Endothelial cell (in vitro differentiated cells): Measurements from ENCODE around the gene ZC3H6. TPM values are rescaled to one million over a fixed set of nuclear protein-coding genes. Genes with fewer than 3 reads are reported as not detected.

Source experiments
- DNase-seq: peaks from one replicate; pipeline ENCODE4 v3.0.0; 2021; ENCODE audit warnings: low spot score
- H3K27ac Mint-ChIP-seq: one replicate; pipeline ENCODE4 v1.8.0; 2021; ENCODE audit warnings: mixed read lengths, inconsistent platforms; ENCODE audit not compliant: unreplicated experiment
- H3K27me3 Mint-ChIP-seq: one replicate; pipeline ENCODE4 v1.8.0; 2021; ENCODE audit warnings: mild to moderate bottlenecking, moderate library complexity, mixed read lengths, inconsistent platforms; ENCODE audit not compliant: unreplicated experiment
- H3K36me3 Mint-ChIP-seq: one replicate; pipeline ENCODE4 v1.8.0; 2021; ENCODE audit warnings: mild to moderate bottlenecking, low read depth, mixed read lengths, inconsistent platforms; ENCODE audit not compliant: unreplicated experiment
- H3K4me1 Mint-ChIP-seq: one replicate; pipeline ENCODE4 v1.8.0; 2021; ENCODE audit warnings: mild to moderate bottlenecking, mixed read lengths, inconsistent platforms; ENCODE audit not compliant: unreplicated experiment
- H3K4me3 Mint-ChIP-seq: one replicate; pipeline ENCODE4 v1.8.0; 2021; ENCODE audit warnings: mild to moderate bottlenecking, mixed read lengths, inconsistent platforms; ENCODE audit not compliant: unreplicated experiment
- H3K9me3 Mint-ChIP-seq: one replicate; pipeline ENCODE4 v1.8.0; 2021; ENCODE audit warnings: mixed read lengths, inconsistent platforms; ENCODE audit not compliant: unreplicated experiment
- total RNA-seq: library from RNA; stranded (reverse); fragmentation: NEBNext Ultra II Directional; extraction: Animal tissue kit (Norgen Biotek cat#: 25700); gene quantifications from one replicate; pipeline ENCODE4 v1.2.1, GENCODE V29; 2021; ENCODE audit not compliant: unreplicated experiment
- TF ChIP-seq, protein P1 (sequence below): fragments of 200-600 bp; sonication (generic); IDR thresholded peaks from one replicate; pipeline ENCODE4 v1.5.0; 2021; ENCODE audit warnings: antibody characterized with exemption; ENCODE audit not compliant: unreplicated experiment

ZC3H6 gene
- total RNA-seq, 1 donor from 2014 or later: 6.8 TPM

- H3K4me3 Mint-ChIP-seq: no peak overlapping the region
- TF ChIP-seq, protein P1, sequence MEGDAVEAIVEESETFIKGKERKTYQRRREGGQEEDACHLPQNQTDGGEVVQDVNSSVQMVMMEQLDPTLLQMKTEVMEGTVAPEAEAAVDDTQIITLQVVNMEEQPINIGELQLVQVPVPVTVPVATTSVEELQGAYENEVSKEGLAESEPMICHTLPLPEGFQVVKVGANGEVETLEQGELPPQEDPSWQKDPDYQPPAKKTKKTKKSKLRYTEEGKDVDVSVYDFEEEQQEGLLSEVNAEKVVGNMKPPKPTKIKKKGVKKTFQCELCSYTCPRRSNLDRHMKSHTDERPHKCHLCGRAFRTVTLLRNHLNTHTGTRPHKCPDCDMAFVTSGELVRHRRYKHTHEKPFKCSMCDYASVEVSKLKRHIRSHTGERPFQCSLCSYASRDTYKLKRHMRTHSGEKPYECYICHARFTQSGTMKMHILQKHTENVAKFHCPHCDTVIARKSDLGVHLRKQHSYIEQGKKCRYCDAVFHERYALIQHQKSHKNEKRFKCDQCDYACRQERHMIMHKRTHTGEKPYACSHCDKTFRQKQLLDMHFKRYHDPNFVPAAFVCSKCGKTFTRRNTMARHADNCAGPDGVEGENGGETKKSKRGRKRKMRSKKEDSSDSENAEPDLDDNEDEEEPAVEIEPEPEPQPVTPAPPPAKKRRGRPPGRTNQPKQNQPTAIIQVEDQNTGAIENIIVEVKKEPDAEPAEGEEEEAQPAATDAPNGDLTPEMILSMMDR: no peak
- DNase-seq: no peak
- no peaks in the 10 kb centered on the region for H3K36me3 Mint-ChIP-seq
- no peak overlapping the region for H3K27ac Mint-ChIP-seq
- no peaks in the 10 kb centered on the region for H3K9me3 Mint-ChIP-seq
- H3K4me1 Mint-ChIP-seq: peaks cover 5% of the 10 kb centered on the region
- H3K27me3 Mint-ChIP-seq: peaks cover 2% of the 10 kb centered on the region
Measured at GRCh38 chr2:112290088-112290487, 14.7 kb downstream of the ZC3H6 start.

DNA sequence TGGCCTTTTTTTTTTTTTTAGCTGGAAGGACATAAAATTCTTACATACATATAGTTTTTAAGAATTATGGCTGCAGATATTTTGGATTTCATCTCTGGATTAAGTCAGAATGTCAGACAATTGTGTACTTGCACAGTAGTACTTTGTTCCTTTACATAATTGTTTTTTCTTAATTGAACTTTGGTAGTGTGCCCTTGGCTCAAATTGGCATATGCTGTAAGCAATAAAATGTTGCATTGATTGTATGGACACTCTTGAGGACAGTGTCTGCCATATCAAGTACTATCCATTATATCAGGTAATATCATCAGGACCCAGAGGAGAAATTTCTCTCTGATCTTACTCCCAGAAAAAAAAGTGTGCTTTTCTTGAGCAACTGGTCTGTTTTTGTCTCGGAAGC is 15.3 kb downstream of the ZC3H6 start:
- TF ChIP-seq, protein P1: no peak
- Mint-ChIP-seq H3K4me1 (peaks cover 5% of the 10 kb centered on the region), H3K36me3 (no peaks in the 10 kb centered on the region), H3K27me3 (peaks cover 2% of the 10 kb centered on the region), H3K4me3 (no peak overlapping the region), H3K27ac (no peak overlapping the region), H3K9me3 (no peaks in the 10 kb centered on the region)
- no peak for DNase-seq

GRCh38 chr2:112293636-112294401 is 18.4 kb downstream of the ZC3H6 start:
- Mint-ChIP-seq H3K4me3 (no peak overlapping the region), H3K9me3 (no peaks in the 10 kb centered on the region), H3K36me3 (no peaks in the 10 kb centered on the region), H3K27me3 (peaks cover 2% of the 10 kb centered on the region), H3K27ac (no peak overlapping the region), H3K4me1 (peaks cover 5% of the 10 kb centered on the region)
- no peak for DNase-seq
- TF ChIP-seq, protein P1: no peak

DNA sequence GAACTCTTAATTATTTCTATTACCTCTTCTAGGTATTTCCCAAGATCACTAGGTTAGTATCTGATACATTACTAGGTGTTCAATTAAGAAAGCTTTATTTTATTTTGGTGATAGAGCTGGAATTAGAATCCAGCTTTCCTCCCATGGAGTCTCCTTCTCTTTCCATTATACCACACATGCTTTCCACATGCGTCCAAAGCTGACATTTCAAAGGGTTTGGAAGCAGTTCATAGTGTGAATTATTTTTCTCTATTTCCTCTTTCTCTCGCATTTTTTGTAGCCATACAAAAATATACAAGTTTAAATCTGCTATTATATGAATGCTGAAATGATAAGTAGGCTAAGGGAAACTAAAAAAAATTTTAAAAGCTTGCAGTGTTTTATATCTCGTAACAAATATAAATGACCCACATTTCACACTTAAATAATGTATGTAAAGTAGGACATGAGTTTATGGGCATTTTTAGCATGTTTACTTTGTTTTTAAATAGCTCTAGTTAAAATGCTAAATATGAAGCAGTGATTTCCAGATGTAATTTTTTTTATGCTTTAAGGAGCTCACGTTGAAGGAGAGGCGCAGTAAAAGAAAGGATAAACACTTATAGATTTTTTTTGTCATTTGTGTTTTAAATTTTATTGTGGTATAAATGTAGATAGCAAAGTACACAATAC is 20.1 kb downstream of the ZC3H6 start:
- H3K27me3 Mint-ChIP-seq: no peaks in the 10 kb centered on the region

More for the DNA sequence above, 20.1 kb downstream of the ZC3H6 start:
- DNase-seq: no peak
- TF ChIP-seq, protein P1: no peak
- Mint-ChIP-seq H3K4me3 (no peak overlapping the region), H3K9me3 (no peaks in the 10 kb centered on the region), H3K36me3 (no peaks in the 10 kb centered on the region), H3K27ac (no peak overlapping the region), H3K4me1 (no peaks in the 10 kb centered on the region)
